ENCODE results near the gene HOXB4.
"Not testable (repeated sequence)": the region's sequence is repeated elsewhere in the genome, so short reads cannot be mapped to it uniquely, and the experiment has no call there.

Gene HOXB4

DNA sequence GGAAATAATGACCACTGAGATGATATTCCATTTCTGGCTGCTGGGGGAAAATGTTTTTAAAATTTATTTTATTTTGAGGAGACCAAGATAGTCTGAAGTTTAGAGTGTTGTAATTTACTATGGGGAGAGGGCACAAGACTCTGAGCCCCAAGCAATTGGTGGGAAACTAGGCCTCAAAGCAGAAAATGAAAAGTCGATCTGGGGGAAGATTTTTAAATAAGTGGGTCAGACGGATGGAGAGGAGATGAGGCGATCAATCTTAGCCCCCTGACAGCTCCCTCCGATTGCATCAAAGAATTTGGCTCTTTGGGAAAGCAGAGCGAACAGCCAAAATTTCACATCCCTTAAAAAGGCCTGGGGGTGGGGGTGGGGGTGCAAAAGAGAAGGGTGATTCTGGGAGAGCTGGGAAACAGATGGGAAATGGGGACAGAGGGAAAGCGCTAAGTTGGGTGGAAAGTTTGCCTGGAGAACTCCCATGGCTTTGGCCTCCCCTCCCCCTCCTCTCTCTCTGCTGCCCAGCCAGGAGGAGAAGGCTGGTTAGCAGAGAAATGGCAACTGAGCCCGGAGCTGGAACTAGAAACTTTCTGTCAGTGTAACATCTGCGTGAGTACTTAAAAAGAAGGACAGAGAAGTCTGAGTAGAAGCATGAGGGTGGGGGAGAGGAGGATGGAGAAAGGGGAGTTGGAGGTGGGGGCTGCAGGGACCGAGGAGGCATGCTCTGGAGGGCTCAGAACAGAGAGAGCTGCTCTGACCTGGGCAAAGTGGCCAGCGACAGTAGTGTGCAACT, 31.8 kb downstream of the HOXB4 start:
- no peak for DNase-seq

- no peak for DNase-seq
Observed at GRCh38 chr17:48545539-48545938, 32.6 kb downstream of the HOXB4 start.

DNA sequence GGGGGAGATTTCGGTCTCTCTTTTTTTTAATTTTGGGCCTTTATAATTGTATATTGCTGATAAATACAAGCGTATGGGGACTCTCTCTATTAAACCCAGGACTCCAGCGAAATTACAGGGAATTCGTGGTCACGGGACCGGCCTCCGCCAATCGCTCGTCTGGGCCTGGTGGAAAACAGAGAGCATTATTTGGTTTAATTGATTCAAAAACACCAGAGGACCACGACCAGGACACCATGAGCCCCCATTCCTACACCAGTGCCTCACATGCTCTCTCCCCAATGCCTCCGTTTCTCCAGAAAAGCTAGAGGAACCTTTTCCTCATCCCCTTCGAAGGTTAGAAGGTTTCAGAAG, 33.2 kb downstream of the HOXB4 start, which contains the start of gene HOXB2:
Gene HOXB2, minus strand, starts transcription at position 88 of the 354 bp plus-strand sequence. CDS start 198 bp downstream, outside the sequence.
- no peak for DNase-seq

GRCh38 chr17:48544349-48545021, 33.7 kb downstream of the HOXB4 start:
- peak in 1 of 2 donors; percentile 26 for DNase-seq

GRCh38 chr17:48543854-48544348, 34.2 kb downstream of the HOXB4 start:
- no peak for DNase-seq

- peak; percentile 25 to 29 for DNase-seq
Observed at GRCh38 chr17:48543107-48543853, 34.9 kb downstream of the HOXB4 start.

GRCh38 chr17:48542698-48543106, 35.4 kb downstream of the HOXB4 start:
- DNase-seq, result no peak

DNA sequence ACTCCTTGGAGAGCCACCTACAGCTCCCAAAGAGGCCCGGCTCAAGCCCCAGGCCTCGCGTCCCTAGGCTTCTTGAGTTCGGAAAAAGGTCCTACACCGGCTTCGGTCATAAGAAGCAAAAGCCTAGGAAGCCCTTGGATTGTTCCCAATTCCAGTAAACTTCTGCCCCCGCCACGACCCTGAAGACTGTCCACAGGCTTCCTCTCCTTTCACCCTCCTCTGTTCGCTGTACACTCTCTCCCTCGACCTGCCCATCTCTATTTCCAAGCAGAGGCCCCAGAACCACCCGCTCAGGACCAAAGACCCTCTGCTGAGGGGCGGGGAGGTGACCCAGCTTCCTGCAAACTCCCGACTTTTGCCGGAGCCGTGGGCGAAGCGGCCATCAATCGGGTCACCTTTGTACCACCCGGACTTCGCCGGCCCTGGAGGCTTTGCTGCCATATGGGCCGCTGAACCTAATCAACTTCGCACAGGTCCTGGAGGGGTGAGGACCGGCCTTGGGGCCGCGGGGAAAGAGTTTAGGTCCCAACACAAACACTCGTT, 36.0 kb downstream of the HOXB4 start:
- no peak for DNase-seq

DNA sequence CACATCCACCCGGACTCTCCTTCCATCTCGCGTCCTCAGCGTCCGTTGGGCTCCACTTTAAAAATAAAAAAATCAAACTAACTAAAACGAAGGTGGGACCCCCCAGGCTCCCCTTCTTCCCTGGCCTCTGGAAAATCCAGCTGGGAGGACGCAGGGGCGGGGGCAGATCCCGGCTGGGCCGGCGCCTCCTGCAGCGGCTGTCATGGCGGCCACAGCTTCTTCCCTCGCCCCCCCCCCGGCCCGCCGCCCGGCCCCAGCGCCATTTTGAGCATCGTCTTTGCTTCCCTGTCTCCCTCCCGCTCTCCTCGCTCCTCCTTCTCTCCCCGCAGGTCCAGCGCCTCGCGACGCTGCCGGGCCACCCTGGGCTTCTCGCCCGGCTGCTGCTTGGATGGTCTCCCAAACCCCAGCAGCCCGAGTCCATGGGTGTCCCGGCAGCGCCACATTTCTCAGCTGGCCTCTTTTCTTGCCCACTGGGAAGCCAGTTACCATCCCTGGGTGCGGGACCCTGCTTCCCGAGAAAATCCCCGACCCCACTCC, 36.5 kb downstream of the HOXB4 start:
- no peak for DNase-seq

- DNase-seq, result no peak
Observed at GRCh38 chr17:48541036-48541576, 37.0 kb downstream of the HOXB4 start.

GRCh38 chr17:48540213-48540612, 37.9 kb downstream of the HOXB4 start:
- DNase-seq, result no peak

GRCh38 chr17:48539177-48539576, 39.0 kb downstream of the HOXB4 start:
- no peak for DNase-seq

DNA sequence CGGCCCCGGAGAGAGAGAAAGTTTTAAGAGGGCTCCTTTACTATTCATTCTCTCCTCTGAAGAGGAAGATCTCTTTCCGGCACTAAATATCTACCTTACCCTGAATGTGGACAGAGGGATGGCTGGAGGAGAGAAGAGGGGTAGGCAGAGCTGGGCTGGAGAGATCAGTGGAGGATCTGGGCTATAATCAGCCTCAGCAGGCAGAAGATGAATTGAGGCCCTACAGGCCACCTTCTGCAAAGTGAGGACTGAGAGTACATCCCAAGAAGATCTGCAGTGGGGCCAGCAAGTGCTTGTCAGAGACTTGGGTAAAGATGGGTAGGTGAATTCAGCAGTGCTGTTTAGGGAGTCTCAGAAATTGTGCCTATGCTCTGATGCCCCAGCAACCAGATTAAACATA, 40.8 kb downstream of the HOXB4 start:
- no peak for DNase-seq

- DNase-seq, result not testable (repeated sequence)
Observed at GRCh38 chr17:48535793-48536559, 42.2 kb downstream of the HOXB4 start.

GRCh38 chr17:48532261-48532660, 45.9 kb downstream of the HOXB4 start:
- no peak for DNase-seq

GRCh38 chr17:48530887-48531272, 47.3 kb downstream of the HOXB4 start, which contains the start of gene HOXB1:
TSS of gene HOXB1 (minus strand) at chr17:48531011. CDS start at chr17:48530904, 107 bp downstream.
- DNase-seq, result no peak

- no peak for DNase-seq
Observed at GRCh38 chr17:48530208-48530886, 47.8 kb downstream of the HOXB4 start.

GRCh38 chr17:48529683-48530009, 48.5 kb downstream of the HOXB4 start:
- no peak for DNase-seq

DNA sequence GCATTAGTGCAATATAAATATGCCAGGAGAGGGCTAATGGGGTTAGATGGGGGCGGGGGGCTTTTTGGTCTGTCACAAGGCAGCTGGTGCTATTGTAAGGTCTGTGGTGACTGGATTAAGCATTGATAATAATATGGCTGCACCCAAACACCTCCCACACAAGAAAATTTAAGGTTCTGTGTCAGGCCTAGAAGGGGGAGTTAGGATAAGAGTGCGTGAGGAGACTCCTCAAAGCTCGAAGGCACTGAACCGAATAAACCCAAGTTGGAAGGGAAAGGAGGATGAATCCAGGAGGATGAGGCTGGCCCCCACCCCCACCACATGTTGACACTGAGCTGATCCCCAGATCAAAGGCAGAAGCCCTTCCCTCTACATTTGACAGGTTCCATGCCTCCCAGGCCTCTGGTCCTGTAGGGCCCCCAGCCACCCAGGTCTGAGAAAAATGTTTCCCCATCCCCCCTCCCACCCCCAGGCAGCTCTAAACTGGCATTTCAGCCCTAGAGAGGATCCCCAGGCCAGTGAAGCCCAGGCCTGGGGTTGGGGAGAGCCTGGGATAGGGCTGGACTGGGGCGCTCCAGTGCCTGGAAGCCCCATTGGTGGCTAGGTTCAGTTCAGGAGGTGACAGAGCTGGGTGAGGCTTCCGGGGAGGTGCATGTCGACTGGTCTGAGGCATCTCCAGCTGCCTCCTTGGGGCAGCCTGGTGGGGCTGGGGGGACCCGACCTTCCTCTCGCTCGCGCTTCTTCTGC, 49.0 kb downstream of the HOXB4 start:
- DNase-seq, result no peak
